Measurements from ENCODE around the gene TLE3. TPM values are rescaled to one million over a fixed set of nuclear protein-coding genes. Genes with fewer than 3 reads are reported as not detected.
A peak's percentile ranks its signal among the peaks of the same experiment; 100 is the strongest.

TLE3 gene
- total RNA-seq, 4 donors from 2014 or later = 4.6 to 35.3 (median 13.3) TPM

DNA sequence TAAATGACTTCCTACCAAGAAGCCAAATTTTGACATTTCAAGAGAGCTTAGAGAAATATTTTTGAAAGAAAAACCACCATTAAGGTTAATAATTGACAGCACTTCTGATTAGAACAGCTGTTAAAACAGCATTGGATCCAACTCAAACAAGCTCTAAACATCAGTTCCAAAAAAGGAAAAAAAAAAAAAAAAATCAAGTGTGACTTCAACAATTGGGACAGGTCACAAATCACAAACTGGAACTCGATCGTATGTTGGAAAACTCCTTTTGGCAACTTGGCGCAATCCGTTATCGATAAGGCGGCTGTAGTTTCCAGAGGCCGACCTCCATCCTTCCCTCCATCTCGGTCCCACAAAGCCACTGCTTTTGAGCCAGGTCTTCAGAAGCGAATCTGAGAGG lies 17.8 kb downstream of the TLE3 start:
- TF ChIP-seq POLR2A (IDR thresholded peaks at IDR 0.05) = no peak
- TF ChIP-seq CTCF (IDR thresholded peaks at IDR 0.05 in 4 of 5, conservative IDR thresholded peaks at IDR 0.05 in 1 of 5) = no peak
- no peak for DNase-seq
- ATAC-seq = no peak
- intact Hi-C loops (cut with DNase I; ENCODE audit: low total_unique reads) (no loop called here), in situ Hi-C loops (cut with MboI; ENCODE audit: low sequenced_read_pairs in 4 of 4) (loop anchor here in 1 of 4 donors (25.0 kb wide), 2 partner anchors 107 to 407 kb away; no protein-coding TSS in a partner anchor)
- Histone ChIP-seq H3K9me3 (no peaks in the 10 kb centered on the region), H3K36me3 (peaks cover 0 to 4% of the 10 kb centered on the region in 2 donors), H3K4me3 (no peak overlapping the region), H3K4me1 (peaks cover 17 to 21% of the 10 kb centered on the region in 2 donors), H3K27me3 (no peaks in the 10 kb centered on the region), H3K27ac (no peak overlapping the region)

GRCh38 chr15:70078578-70079417 lies 18.9 kb downstream of the TLE3 start:
- in situ Hi-C loops (cut with MboI; ENCODE audit: low sequenced_read_pairs in 4 of 4) (loop anchor here in 1 of 4 donors (25.0 kb wide), 2 partner anchors 109 to 409 kb away; no protein-coding TSS in a partner anchor), intact Hi-C loops (cut with DNase I; ENCODE audit: low total_unique reads) (no loop called here)
- Histone ChIP-seq H3K9me3 (no peaks in the 10 kb centered on the region), H3K27ac (no peak overlapping the region), H3K4me1 (peaks cover 17 to 21% of the 10 kb centered on the region in 2 donors), H3K36me3 (peaks cover 0 to 15% of the 10 kb centered on the region in 2 donors), H3K4me3 (no peak overlapping the region), H3K27me3 (no peaks in the 10 kb centered on the region)
- TF ChIP-seq CTCF (IDR thresholded peaks at IDR 0.05 in 4 of 5, conservative IDR thresholded peaks at IDR 0.05 in 1 of 5) = no peak
- no peak for TF ChIP-seq POLR2A (IDR thresholded peaks at IDR 0.05)
- no peak for DNase-seq
- ATAC-seq = no peak

DNA sequence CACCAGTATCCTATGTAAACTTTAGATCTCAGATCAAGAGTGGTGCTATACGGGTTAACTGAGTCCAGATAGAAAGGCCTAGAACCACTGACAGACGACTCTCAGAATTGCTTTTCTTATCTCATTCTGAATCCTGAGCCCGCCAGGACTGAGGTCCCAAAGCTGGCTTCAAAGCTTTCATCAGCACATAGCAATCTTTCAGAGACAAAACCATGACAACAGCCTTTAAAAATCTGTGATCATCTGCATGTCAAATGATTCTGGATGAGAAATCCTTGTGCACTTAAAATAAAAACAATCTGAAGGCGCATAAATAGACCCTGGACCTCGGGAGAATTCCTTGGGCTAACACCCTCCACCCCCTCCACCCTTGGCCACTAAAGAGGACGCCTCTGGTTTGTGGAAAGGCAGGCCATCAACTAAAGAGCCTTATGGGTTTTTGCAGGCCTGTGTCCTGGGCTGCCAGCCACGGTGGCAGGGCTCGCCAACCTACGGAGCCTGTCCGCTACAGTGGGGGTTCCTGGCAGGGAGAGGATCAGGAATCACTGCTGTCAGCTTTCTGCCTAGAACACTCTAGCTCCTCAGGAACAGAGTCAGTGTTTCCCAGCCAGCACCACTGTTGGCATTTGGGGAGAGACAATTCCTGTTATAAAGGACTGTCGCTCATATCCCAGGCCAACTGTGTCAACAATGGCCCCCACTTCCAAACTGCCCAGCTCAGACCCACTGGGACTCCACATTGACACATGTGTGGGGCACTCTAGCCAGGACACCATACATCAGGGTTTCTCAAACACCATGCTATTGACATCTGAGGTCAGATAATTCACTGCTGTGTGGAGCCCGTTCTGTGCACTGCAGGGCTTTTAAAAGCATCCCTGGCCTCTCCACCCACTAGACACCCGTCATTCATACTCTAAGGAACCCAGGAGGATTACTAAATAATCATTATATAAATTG lies 20.2 kb downstream of the TLE3 start:
- DNase-seq = peak in 1 of 2 donors; percentile 35

More for the DNA sequence above, 20.2 kb downstream of the TLE3 start:
- Histone ChIP-seq H3K9me3 (no peaks in the 10 kb centered on the region), H3K4me1 (peaks cover 17 to 21% of the 10 kb centered on the region in 2 donors), H3K27me3 (no peaks in the 10 kb centered on the region), H3K36me3 (peaks cover 0 to 20% of the 10 kb centered on the region in 2 donors), H3K4me3 (no peak overlapping the region), H3K27ac (peak overlapping the region in 3 of 4 donors; percentile 23 to 67 (median 44))
- ATAC-seq = peak; percentile 34 to 65
- in situ Hi-C loops (cut with MboI; ENCODE audit: low sequenced_read_pairs in 4 of 4) = loop anchor here in 1 of 4 donors (25.0 kb wide), 2 partner anchors 110 to 410 kb away; no protein-coding TSS in a partner anchor
- intact Hi-C loops (cut with DNase I; ENCODE audit: low total_unique reads) = no loop called here
- TF ChIP-seq POLR2A (IDR thresholded peaks at IDR 0.05) (no peak), CTCF (IDR thresholded peaks at IDR 0.05 in 4 of 5, conservative IDR thresholded peaks at IDR 0.05 in 1 of 5) (no peak)

All from gastrocnemius medialis (tissue), 4 donors.